ENCODE results near the gene IL4.

- TF ChIP-seq CTCF (IDR thresholded peaks at IDR 0.05): no peak
- TF ChIP-seq POLR2A (IDR thresholded peaks at IDR 0.05): no peak
These were observed 18.8 kb downstream of the IL4 start for GRCh38 chr5:132692632-132692967.

All from Peyer's patch (tissue), 4 donors.